ENCODE results near the gene IQGAP3.

Gene IQGAP3

DNA sequence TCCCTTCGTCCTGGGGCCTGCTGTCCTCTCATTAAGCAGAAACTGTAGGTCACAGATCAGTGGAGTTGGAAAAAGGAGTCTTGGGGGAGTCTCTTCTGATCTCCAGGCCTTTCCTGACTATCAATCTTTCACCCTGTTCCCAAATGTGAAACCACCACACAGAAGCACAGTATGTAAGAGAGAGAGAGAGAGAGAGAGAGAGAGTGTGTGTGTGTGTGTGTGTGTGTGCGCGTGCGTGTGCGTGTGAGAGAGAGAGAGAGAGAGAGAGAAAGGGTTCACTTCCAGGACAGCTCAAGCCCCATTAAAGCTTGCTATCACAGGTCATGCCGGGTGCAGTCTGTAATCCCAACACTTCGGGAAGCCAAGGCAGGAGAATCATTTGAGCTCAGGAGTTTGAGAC, 5.7 kb upstream of the IQGAP3 start:
- H3K9ac ChIP-seq (ENCODE audit: low read length in 5 of 5), result no peak overlapping the region
- no peaks in the 10 kb centered on the region for H3K9me3 ChIP-seq (ENCODE audit: control insufficient read depth in 5 of 5, low read length in 5 of 5)
- no peak overlapping the region for H3K4me3 ChIP-seq (ENCODE audit: low read depth in 1 of 5, low read length in 5 of 5)
- H3K36me3 ChIP-seq (ENCODE audit: control insufficient read depth in 5 of 5, insufficient read depth in 5 of 5, low read length in 5 of 5), result no peaks in the 10 kb centered on the region
- no peaks in the 10 kb centered on the region for H3K4me1 ChIP-seq (ENCODE audit: control insufficient read depth in 5 of 5, insufficient read depth in 5 of 5, low read length in 5 of 5)
- no peak overlapping the region for H3K27ac ChIP-seq (ENCODE audit: low read depth, low read length)
- H3K27me3 ChIP-seq (ENCODE audit: control insufficient read depth in 5 of 5, insufficient read depth in 4 of 5, low read length in 5 of 5), result no peaks in the 10 kb centered on the region

GRCh38 chr1:156577550-156577949, 5.2 kb upstream of the IQGAP3 start:
- Histone ChIP-seq H3K27ac (ENCODE audit: low read depth, low read length) (no peak overlapping the region), H3K9ac (ENCODE audit: low read length in 5 of 5) (no peak overlapping the region), H3K4me1 (ENCODE audit: control insufficient read depth in 5 of 5, insufficient read depth in 5 of 5, low read length in 5 of 5) (peaks cover 0 to 3% (median 2%) of the 10 kb centered on the region in 5 donors), H3K27me3 (ENCODE audit: control insufficient read depth in 5 of 5, insufficient read depth in 4 of 5, low read length in 5 of 5) (no peaks in the 10 kb centered on the region), H3K9me3 (ENCODE audit: control insufficient read depth in 5 of 5, low read length in 5 of 5) (no peaks in the 10 kb centered on the region), H3K36me3 (ENCODE audit: control insufficient read depth in 5 of 5, insufficient read depth in 5 of 5, low read length in 5 of 5) (no peaks in the 10 kb centered on the region), H3K4me3 (ENCODE audit: low read depth in 1 of 5, low read length in 5 of 5) (no peak overlapping the region)

DNA sequence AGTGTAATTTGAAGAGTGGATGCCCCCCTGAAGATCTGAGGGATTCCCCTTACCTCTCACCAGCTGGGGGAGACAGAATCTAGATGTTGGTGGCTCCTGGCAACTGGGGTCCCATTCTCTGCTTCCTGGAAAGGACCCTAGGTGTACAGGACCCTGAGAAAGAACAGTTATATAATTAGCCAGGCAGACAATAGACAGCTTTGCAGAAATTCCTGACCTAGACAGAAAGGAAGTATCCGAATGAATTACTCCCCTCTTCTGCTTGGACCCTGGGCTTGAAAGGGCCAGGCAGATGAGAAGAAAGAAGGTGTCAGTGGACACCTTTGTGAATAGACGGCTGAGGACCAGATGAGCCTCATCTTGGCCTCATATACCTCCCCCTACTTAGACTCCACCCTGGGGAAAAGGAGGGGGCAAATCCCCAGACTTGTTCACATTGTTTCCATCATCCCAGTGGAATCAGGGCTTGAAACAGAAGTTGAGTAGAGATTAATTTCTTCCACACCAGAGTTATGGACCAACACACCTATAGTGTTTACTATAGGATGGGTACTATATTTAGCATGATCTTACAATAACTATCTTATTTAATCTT, 1.8 kb upstream of the IQGAP3 start:
- Histone ChIP-seq H3K9ac (ENCODE audit: low read length in 5 of 5) (no peak overlapping the region), H3K27me3 (ENCODE audit: control insufficient read depth in 5 of 5, insufficient read depth in 4 of 5, low read length in 5 of 5) (peaks cover 3 to 12% (median 6%) of the 10 kb centered on the region in 5 donors), H3K4me3 (ENCODE audit: low read depth in 1 of 5, low read length in 5 of 5) (no peak overlapping the region), H3K27ac (ENCODE audit: low read depth, low read length) (no peak overlapping the region), H3K36me3 (ENCODE audit: control insufficient read depth in 5 of 5, insufficient read depth in 5 of 5, low read length in 5 of 5) (no peaks in the 10 kb centered on the region), H3K4me1 (ENCODE audit: control insufficient read depth in 5 of 5, insufficient read depth in 5 of 5, low read length in 5 of 5) (peaks cover 0 to 12% (median 10%) of the 10 kb centered on the region in 5 donors), H3K9me3 (ENCODE audit: control insufficient read depth in 5 of 5, low read length in 5 of 5) (no peaks in the 10 kb centered on the region)

GRCh38 chr1:156572663-156573018, 276 bp upstream of the IQGAP3 start:
- H3K36me3 ChIP-seq (ENCODE audit: control insufficient read depth in 5 of 5, insufficient read depth in 5 of 5, low read length in 5 of 5), result no peaks in the 10 kb centered on the region
- H3K9ac ChIP-seq (ENCODE audit: low read length in 5 of 5), result peak overlapping the region in 1 of 5 donors; percentile 36
- H3K4me3 ChIP-seq (ENCODE audit: low read depth in 1 of 5, low read length in 5 of 5), result peak overlapping the region in 4 of 5 donors; percentile 54 to 68 (median 58)
- H3K4me1 ChIP-seq (ENCODE audit: control insufficient read depth in 5 of 5, insufficient read depth in 5 of 5, low read length in 5 of 5), result peaks cover 0 to 12% (median 10%) of the 10 kb centered on the region in 5 donors
- no peaks in the 10 kb centered on the region for H3K9me3 ChIP-seq (ENCODE audit: control insufficient read depth in 5 of 5, low read length in 5 of 5)
- H3K27ac ChIP-seq (ENCODE audit: low read depth, low read length), result no peak overlapping the region
- H3K27me3 ChIP-seq (ENCODE audit: control insufficient read depth in 5 of 5, insufficient read depth in 4 of 5, low read length in 5 of 5), result peaks cover 3 to 12% (median 6%) of the 10 kb centered on the region in 5 donors

GRCh38 chr1:156571261-156571852, 1.0 kb downstream of the IQGAP3 start:
- peaks cover 3 to 12% (median 6%) of the 10 kb centered on the region in 5 donors for H3K27me3 ChIP-seq (ENCODE audit: control insufficient read depth in 5 of 5, insufficient read depth in 4 of 5, low read length in 5 of 5)
- H3K9ac ChIP-seq (ENCODE audit: low read length in 5 of 5), result no peak overlapping the region
- H3K27ac ChIP-seq (ENCODE audit: low read depth, low read length), result no peak overlapping the region
- peaks cover 0 to 12% (median 10%) of the 10 kb centered on the region in 5 donors for H3K4me1 ChIP-seq (ENCODE audit: control insufficient read depth in 5 of 5, insufficient read depth in 5 of 5, low read length in 5 of 5)
- no peaks in the 10 kb centered on the region for H3K9me3 ChIP-seq (ENCODE audit: control insufficient read depth in 5 of 5, low read length in 5 of 5)
- no peaks in the 10 kb centered on the region for H3K36me3 ChIP-seq (ENCODE audit: control insufficient read depth in 5 of 5, insufficient read depth in 5 of 5, low read length in 5 of 5)
- H3K4me3 ChIP-seq (ENCODE audit: low read depth in 1 of 5, low read length in 5 of 5), result no peak overlapping the region

- Histone ChIP-seq H3K9ac (ENCODE audit: low read length in 5 of 5) (no peak overlapping the region), H3K4me1 (ENCODE audit: control insufficient read depth in 5 of 5, insufficient read depth in 5 of 5, low read length in 5 of 5) (no peaks in the 10 kb centered on the region), H3K4me3 (ENCODE audit: low read depth in 1 of 5, low read length in 5 of 5) (no peak overlapping the region), H3K27ac (ENCODE audit: low read depth, low read length) (no peak overlapping the region), H3K9me3 (ENCODE audit: control insufficient read depth in 5 of 5, low read length in 5 of 5) (no peaks in the 10 kb centered on the region), H3K36me3 (ENCODE audit: control insufficient read depth in 5 of 5, insufficient read depth in 5 of 5, low read length in 5 of 5) (no peaks in the 10 kb centered on the region), H3K27me3 (ENCODE audit: control insufficient read depth in 5 of 5, insufficient read depth in 4 of 5, low read length in 5 of 5) (peaks cover 0 to 6% (median 0%) of the 10 kb centered on the region in 5 donors)
Measured at GRCh38 chr1:156566436-156566835, 5.9 kb downstream of the IQGAP3 start.

DNA sequence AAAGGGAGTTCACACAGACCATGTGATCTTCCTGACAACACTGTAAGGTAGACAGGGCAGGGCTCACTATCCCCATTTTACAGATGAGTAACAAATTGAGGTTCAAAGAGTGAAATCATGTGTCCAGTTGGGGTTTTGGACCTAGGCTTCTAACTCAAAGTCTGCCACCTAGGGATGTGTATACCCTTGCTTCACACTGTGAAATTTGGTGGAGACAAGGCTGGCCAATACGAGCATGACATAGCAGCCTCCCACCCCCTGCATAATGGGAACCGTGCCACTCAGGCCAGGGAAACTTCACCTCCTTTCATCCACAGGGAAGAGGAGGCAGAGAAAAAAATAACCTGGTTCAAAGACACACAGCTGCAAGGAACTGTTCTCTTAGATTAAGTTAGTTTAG, 6.8 kb downstream of the IQGAP3 start:
- Histone ChIP-seq H3K4me3 (ENCODE audit: low read depth in 1 of 5, low read length in 5 of 5) (no peak overlapping the region), H3K36me3 (ENCODE audit: control insufficient read depth in 5 of 5, insufficient read depth in 5 of 5, low read length in 5 of 5) (no peaks in the 10 kb centered on the region), H3K27ac (ENCODE audit: low read depth, low read length) (no peak overlapping the region), H3K9ac (ENCODE audit: low read length in 5 of 5) (no peak overlapping the region), H3K4me1 (ENCODE audit: control insufficient read depth in 5 of 5, insufficient read depth in 5 of 5, low read length in 5 of 5) (no peaks in the 10 kb centered on the region), H3K27me3 (ENCODE audit: control insufficient read depth in 5 of 5, insufficient read depth in 4 of 5, low read length in 5 of 5) (peaks cover 0 to 5% (median 0%) of the 10 kb centered on the region in 5 donors), H3K9me3 (ENCODE audit: control insufficient read depth in 5 of 5, low read length in 5 of 5) (no peaks in the 10 kb centered on the region)

DNA sequence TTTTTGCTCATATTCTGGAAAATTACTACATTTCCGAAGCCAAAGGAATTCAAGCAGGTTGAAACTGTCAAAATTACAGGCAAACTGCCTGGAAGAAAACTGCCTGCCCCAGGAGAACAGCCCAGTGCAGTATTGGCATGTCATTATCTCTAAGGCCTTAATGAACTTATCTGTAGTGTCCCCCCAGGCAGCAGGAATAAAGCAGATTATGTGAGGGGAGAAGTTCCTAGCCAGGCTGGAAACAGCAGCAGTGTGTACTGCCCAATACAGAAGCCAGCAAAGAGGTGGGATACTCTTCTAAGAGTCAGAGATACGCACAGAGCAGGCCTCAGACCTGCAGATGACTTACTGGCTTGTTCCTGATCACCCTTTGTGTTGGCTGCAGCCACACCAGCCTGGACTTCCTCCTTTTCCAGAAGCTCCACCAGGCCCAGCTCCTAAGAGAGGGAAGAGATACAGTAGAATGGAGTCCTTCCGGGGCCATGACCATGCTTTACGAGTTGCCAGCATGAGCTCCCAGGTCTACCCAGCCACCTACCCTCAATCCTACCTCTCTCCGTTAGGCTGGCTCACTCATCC, 11.7 kb downstream of the IQGAP3 start:
- no peak overlapping the region for H3K9ac ChIP-seq (ENCODE audit: low read length in 5 of 5)
- H3K27ac ChIP-seq (ENCODE audit: low read depth, low read length), result no peak overlapping the region
- no peak overlapping the region for H3K4me3 ChIP-seq (ENCODE audit: low read depth in 1 of 5, low read length in 5 of 5)
- no peaks in the 10 kb centered on the region for H3K4me1 ChIP-seq (ENCODE audit: control insufficient read depth in 5 of 5, insufficient read depth in 5 of 5, low read length in 5 of 5)
- no peaks in the 10 kb centered on the region for H3K27me3 ChIP-seq (ENCODE audit: control insufficient read depth in 5 of 5, insufficient read depth in 4 of 5, low read length in 5 of 5)
- H3K36me3 ChIP-seq (ENCODE audit: control insufficient read depth in 5 of 5, insufficient read depth in 5 of 5, low read length in 5 of 5), result no peaks in the 10 kb centered on the region
- no peaks in the 10 kb centered on the region for H3K9me3 ChIP-seq (ENCODE audit: control insufficient read depth in 5 of 5, low read length in 5 of 5)

- H3K4me3 ChIP-seq (ENCODE audit: low read depth in 1 of 5, low read length in 5 of 5), result no peak overlapping the region
- H3K9ac ChIP-seq (ENCODE audit: low read length in 5 of 5), result no peak overlapping the region
- no peaks in the 10 kb centered on the region for H3K27me3 ChIP-seq (ENCODE audit: control insufficient read depth in 5 of 5, insufficient read depth in 4 of 5, low read length in 5 of 5)
- no peaks in the 10 kb centered on the region for H3K9me3 ChIP-seq (ENCODE audit: control insufficient read depth in 5 of 5, low read length in 5 of 5)
- H3K4me1 ChIP-seq (ENCODE audit: control insufficient read depth in 5 of 5, insufficient read depth in 5 of 5, low read length in 5 of 5), result no peaks in the 10 kb centered on the region
- H3K36me3 ChIP-seq (ENCODE audit: control insufficient read depth in 5 of 5, insufficient read depth in 5 of 5, low read length in 5 of 5), result no peaks in the 10 kb centered on the region
- H3K27ac ChIP-seq (ENCODE audit: low read depth, low read length), result no peak overlapping the region
Measured at GRCh38 chr1:156559797-156560385, 12.5 kb downstream of the IQGAP3 start.

- Histone ChIP-seq H3K27ac (ENCODE audit: low read depth, low read length) (no peak overlapping the region), H3K9ac (ENCODE audit: low read length in 5 of 5) (no peak overlapping the region), H3K36me3 (ENCODE audit: control insufficient read depth in 5 of 5, insufficient read depth in 5 of 5, low read length in 5 of 5) (no peaks in the 10 kb centered on the region), H3K4me3 (ENCODE audit: low read depth in 1 of 5, low read length in 5 of 5) (no peak overlapping the region), H3K9me3 (ENCODE audit: control insufficient read depth in 5 of 5, low read length in 5 of 5) (no peaks in the 10 kb centered on the region), H3K27me3 (ENCODE audit: control insufficient read depth in 5 of 5, insufficient read depth in 4 of 5, low read length in 5 of 5) (no peaks in the 10 kb centered on the region), H3K4me1 (ENCODE audit: control insufficient read depth in 5 of 5, insufficient read depth in 5 of 5, low read length in 5 of 5) (no peaks in the 10 kb centered on the region)
Measured at GRCh38 chr1:156559086-156559796, 13.1 kb downstream of the IQGAP3 start.
